LNCaP clone FGC (cell line): ENCODE results near the gene ARPC1A.
"Not testable (repeated sequence)": the region's sequence is repeated elsewhere in the genome, so short reads cannot be mapped to it uniquely, and the experiment has no call there.

Experiments
- DNase-seq: peaks from one replicate; pipeline ENCODE4 v3.0.0-alpha.2; 2011; ENCODE audit warnings: low read depth
- H3K4me3 ChIP-seq: 2 replicates; pipeline ENCODE4 v1.5.1; 2011; ENCODE audit warnings: mild to moderate bottlenecking, low read depth, low read length, control low read depth
- CTCF ChIP-seq: IDR thresholded peaks from 2 replicates; pipeline ENCODE4 v1.5.1; 2012; ENCODE audit warnings: mild to moderate bottlenecking; ENCODE audit not compliant: control insufficient read depth, insufficient read depth; ENCODE audit errors: extremely low read depth

Gene ARPC1A

DNA sequence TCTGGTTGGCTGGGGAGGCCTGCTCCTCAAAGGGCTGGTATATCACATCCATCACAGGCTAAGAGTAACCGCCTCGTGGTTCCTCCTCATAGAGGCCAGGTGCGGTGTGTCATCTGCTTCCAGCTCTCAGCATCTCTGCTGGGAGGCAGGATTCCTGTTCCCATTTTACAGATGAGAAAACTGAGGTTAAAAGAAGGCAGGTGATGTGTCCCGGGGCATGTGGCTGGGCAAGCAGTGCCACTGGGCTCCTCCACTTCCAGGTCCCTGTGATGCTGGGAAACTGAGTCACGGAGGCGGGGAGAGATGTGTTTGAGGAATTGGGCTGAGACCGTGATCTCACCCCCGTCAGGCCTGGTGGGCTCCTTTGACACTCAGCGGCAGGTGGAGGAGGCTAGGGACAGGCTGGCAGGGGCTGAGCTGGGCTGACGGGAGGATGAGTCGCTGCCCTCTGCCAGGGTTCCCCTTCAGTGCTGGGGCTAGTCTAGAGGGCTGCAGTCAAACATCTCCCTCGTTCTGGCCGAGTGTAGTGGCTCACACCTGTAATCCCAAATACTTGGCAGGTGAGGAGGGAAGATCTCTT is 58.2 kb downstream of the ARPC1A start:
- no peak for DNase-seq
- H3K4me3 ChIP-seq = no peak overlapping the region
- no peak for TF ChIP-seq CTCF

DNA sequence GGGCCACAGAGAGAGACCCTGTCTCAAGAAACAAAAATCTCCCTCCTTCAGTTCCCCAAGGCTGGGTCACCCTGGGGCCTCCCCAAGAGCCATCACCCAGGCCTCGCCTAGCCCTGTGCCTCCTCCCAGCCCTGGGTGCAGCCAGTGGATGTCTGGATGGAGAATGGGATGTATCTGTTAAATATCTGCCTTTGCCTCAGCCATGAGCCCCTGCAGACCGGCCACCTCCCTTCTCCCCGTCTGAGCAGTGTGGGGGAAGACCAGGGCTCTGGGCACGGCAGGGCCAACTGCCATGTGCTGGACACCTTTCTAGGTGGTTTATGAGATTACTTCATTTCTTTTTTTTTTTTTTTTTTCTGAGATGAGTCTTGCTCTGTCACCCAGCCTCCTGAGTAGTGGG is 58.8 kb downstream of the ARPC1A start:
- TF ChIP-seq CTCF = no peak
- DNase-seq = no peak
- no peak overlapping the region for H3K4me3 ChIP-seq

DNA sequence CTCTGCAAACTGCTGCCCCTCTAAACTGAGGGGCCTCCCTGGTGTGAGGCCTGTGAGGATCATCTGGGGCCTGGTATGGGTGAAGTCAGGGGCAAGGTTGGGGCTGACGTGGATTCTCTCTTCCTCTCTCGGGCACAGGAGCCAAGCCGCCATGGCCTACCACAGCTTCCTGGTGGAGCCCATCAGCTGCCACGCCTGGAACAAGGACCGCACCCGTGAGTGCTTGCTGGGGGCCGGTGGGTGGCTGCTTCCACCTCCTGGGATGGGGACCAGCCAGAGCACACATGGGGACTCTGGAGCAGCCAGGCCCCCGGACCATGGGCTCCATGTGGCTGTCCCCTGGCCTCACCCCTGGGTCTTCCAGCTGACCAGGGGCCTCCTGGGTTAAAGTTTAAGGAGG is 59.9 kb downstream of the ARPC1A start:
- H3K4me3 ChIP-seq = no peak overlapping the region
- DNase-seq = no peak
- TF ChIP-seq CTCF = no peak

GRCh38 chr7:99386584-99387238 is 61.0 kb downstream of the ARPC1A start:
- H3K4me3 ChIP-seq = no peak overlapping the region
- TF ChIP-seq CTCF = no peak
- no peak for DNase-seq

- DNase-seq, H3K4me3 ChIP-seq: not testable (repeated sequence)
Observed at GRCh38 chr7:99387239-99387635, 61.5 kb downstream of the ARPC1A start.

DNA sequence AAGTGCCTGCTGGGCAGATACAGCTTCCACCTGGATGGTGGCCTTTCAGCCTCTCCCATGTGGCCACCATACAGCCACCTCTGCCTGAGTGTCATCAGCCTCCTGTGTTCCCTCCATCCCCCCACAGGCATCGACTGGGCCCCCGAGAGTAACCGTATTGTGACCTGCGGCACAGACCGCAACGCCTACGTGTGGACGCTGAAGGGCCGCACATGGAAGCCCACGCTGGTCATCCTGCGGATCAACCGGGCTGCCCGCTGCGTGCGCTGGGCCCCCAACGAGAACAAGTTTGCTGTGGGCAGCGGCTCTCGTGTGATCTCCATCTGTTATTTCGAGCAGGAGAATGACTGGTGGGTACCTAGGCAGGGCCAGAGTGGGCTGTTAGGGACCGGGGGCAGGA is 62.2 kb downstream of the ARPC1A start:
- H3K4me3 ChIP-seq = no peak overlapping the region
- DNase-seq = no peak

GRCh38 chr7:99389772-99390171 is 64.1 kb downstream of the ARPC1A start:
- no peak overlapping the region for H3K4me3 ChIP-seq
- no peak for DNase-seq
- TF ChIP-seq CTCF = no peak

More for the DNA sequence above, 62.2 kb downstream of the ARPC1A start:
- TF ChIP-seq CTCF = no peak
